Natural killer cell treated with Interleukin-12 subunit alpha and Interleukin-12 subunit beta and Interleukin-15 and Interleukin-18, amount 100 ng/mL, for 72 hours (primary cell): ENCODE measurements around the gene SCNN1A. TPM values are rescaled to one million over a fixed set of nuclear protein-coding genes. Genes with fewer than 3 reads are reported as not detected.

Experiments used
- ATAC-seq, 2 donors: fragments of 150-1000 bp; cut with Tn5 transposase in 1 of 2; sonication (Bioruptor Pico), chemical (Tn5 transposase) in 1 of 2; 2 replicates each; pipeline ENCODE4 v1.10.0; 2021
- DNase-seq: peaks from one replicate; pipeline ENCODE4 v3.0.0; 2022; ENCODE audit warnings: low spot score
- H3K27ac Mint-ChIP-seq, 2 donors: 1 replicate in 1 of 2; 2 replicates in 1 of 2; pipeline ENCODE4 v1.8.0; 2022; ENCODE audit warnings: mixed read lengths in 2 of 2, mild to moderate bottlenecking in 1 of 2, moderate library complexity in 1 of 2
- H3K27me3 Mint-ChIP-seq, 2 donors: 1 replicate in 1 of 2; 2 replicates in 1 of 2; pipeline ENCODE4 v1.8.0; 2022; ENCODE audit warnings: mixed read lengths in 2 of 2
- H3K36me3 Mint-ChIP-seq: one replicate; pipeline ENCODE4 v1.8.0; 2022; ENCODE audit warnings: mixed read lengths
- H3K4me1 Mint-ChIP-seq, 2 donors: 1 replicate in 1 of 2; 2 replicates in 1 of 2; pipeline ENCODE4 v1.8.0; 2022; ENCODE audit warnings: low read depth in 2 of 2, mixed read lengths in 2 of 2, mild to moderate bottlenecking in 1 of 2
- H3K4me3 Mint-ChIP-seq: one replicate; pipeline ENCODE4 v1.8.0; 2022; ENCODE audit warnings: mixed read lengths
- H3K9me3 Mint-ChIP-seq: 2 replicates; pipeline ENCODE4 v1.8.0; 2022; ENCODE audit warnings: mixed read lengths
- total RNA-seq, 2 donors: library from RNA; stranded (reverse); gene quantifications; one replicate each; pipeline ENCODE4 v1.2.3, GENCODE V29; 2022

Gene SCNN1A
- total RNA-seq, 2 donors from 2014 or later, result not detected

DNA sequence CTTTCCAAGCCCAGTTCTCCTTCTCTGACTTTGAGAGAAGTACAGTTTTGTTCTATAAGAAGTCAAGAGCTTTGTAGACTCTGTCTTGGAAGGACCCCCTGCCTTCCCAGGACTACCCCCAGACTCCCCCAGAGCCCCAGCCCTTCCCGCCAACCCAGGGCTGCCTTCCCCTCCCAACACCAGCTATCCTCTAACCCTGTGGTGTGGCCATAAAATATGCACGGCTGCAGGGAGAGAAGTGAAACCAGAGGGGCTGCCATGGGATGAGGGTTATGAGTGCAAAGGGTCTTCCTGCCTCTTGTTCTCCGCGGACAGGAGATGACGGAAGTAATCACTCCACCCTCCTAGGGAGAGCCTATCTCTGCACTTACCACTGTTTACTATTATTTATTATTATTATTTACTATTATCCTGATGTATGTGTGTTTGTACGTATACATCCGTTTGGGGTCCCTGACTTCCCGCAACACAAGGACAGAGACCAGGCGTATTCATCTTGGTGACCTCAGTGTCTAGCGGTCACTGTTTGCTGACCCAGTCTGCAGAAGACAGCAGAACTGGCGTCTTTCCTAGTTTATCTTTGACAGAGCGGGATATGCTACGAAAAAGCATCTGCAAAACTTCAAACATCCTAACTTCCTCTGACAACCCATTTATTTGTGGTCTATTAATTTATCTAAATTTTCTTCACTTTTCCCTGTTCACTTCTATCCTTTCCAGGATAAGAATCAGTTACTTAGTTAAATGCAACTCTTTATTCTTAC, 3.5 kb upstream of the SCNN1A start:
- DNase-seq (peak; percentile 44), ATAC-seq (no peak)
- Mint-ChIP-seq H3K27ac (no peak overlapping the region), H3K27me3 (peaks cover 7 to 19% of the 10 kb centered on the region in 2 donors), H3K9me3 (no peaks in the 10 kb centered on the region), H3K4me1 (peaks cover 16 to 17% of the 10 kb centered on the region in 2 donors), H3K4me3 (no peak overlapping the region), H3K36me3 (no peaks in the 10 kb centered on the region)

DNA sequence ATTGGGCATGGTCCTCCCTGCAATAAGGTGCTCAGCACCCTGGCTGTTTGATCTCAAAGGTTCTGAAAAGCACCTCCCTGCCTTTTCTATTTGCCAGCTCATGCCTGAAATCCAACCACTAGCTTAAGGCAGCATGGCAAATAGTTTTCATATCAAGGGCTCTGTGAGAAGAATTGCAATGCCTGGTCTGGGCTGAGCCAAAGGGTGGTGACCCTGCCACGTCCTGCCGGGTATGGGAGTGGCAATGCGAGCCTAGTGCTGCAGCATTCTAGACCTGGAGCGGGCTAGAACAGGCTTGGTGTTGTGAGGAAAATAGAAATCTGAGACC, 2.3 kb upstream of the SCNN1A start:
- Mint-ChIP-seq H3K36me3 (no peaks in the 10 kb centered on the region), H3K27ac (peak overlapping the region in 1 of 2 donors; percentile 31), H3K9me3 (no peaks in the 10 kb centered on the region), H3K4me3 (no peak overlapping the region), H3K4me1 (peaks cover 19 to 21% of the 10 kb centered on the region in 2 donors), H3K27me3 (peaks cover 5 to 13% of the 10 kb centered on the region in 2 donors)
- no peak for ATAC-seq
- DNase-seq, result no peak

DNA sequence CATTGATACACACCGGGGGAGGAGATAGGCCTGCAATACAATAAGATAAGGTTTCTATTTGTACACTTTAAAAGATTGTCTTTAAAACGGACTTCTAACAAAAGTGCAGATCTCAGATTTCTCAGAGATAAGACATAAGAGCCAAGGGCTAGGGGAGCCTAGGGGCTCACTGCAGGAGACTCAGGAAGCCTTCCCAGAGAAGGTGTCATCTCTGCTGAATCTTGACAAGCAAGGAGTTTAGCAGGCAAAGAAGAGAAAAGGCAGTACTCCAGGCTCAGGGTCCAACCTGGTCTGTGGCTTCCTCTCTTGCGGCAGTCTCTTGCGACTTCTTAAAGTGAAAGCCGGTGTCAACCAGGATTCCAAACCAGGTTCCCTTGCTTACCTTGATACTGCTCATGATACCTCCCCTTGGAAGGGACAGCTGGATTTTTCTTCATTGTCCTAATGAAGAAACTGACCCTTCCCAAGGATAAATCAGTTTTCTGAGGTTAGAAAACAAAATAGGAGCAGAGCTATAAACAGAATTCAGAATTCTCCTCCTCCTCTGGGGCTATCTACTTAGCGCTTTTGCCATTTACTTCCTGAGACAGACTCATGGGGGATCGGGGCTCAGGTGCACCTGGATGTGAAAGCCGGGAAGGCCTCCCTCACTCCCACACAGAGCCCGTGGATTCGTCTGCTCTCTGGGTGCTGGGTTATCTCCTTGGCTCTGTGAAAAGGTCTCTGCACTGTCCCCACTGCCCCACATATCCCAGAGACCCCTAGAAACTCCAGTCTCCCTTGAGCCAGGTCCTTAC, 1.7 kb upstream of the SCNN1A start:
- H3K9me3 Mint-ChIP-seq, result no peaks in the 10 kb centered on the region
- ATAC-seq (no peak), DNase-seq (peak; percentile 58)
- no peak overlapping the region for H3K4me3 Mint-ChIP-seq
- peaks cover 5 to 13% of the 10 kb centered on the region in 2 donors for H3K27me3 Mint-ChIP-seq
- H3K27ac Mint-ChIP-seq, result peak overlapping the region in 1 of 2 donors; percentile 74
- peaks cover 21 to 24% of the 10 kb centered on the region in 2 donors for H3K4me1 Mint-ChIP-seq
- no peaks in the 10 kb centered on the region for H3K36me3 Mint-ChIP-seq

DNA sequence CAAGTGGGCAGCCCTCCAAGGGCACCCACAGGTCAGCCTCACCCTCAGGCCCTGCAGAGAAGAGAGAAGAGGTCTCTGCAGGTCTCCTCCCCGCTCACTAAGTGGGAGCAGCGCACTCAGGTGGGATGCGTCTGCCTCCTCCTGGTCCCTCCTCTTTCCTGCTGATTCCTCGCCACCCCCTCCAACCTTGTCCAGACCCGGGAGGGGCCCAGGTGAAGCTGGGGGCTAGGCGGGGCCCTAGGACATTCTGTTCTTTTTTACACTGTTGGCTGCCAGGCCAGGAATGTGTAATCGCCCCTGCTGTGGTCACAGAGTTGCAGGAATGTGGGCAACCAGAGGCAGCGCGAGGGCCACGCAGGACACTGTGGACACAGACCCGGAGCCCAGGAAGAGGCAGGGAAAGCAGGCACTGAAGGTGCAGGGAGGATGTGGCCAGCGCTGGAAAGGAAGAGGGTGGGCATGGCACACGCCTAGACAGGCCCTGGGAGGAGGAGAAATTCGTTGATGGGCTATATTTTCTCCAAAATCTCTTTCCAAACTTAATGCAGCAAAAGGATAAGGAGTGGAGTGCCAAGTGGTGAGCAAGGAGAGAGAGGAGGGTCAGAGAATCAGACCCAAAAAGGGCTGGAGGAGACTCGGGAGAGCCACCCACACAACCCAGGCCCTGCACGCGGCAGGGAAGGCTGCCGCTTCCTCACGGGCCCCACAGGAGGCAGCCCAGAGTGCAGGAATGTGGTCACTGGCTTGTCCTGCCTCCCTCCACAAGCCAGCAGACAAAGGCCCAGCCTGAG, 911 bp upstream of the SCNN1A start:
- Mint-ChIP-seq H3K9me3 (no peaks in the 10 kb centered on the region), H3K4me1 (peaks cover 21 to 24% of the 10 kb centered on the region in 2 donors), H3K4me3 (peak overlapping the region; percentile 26), H3K27me3 (peaks cover 0 to 6% of the 10 kb centered on the region in 2 donors), H3K27ac (peak overlapping the region in 1 of 2 donors; percentile 74), H3K36me3 (no peaks in the 10 kb centered on the region)
- DNase-seq (peak; percentile 31), ATAC-seq (peak; percentile 37 to 61)

DNA sequence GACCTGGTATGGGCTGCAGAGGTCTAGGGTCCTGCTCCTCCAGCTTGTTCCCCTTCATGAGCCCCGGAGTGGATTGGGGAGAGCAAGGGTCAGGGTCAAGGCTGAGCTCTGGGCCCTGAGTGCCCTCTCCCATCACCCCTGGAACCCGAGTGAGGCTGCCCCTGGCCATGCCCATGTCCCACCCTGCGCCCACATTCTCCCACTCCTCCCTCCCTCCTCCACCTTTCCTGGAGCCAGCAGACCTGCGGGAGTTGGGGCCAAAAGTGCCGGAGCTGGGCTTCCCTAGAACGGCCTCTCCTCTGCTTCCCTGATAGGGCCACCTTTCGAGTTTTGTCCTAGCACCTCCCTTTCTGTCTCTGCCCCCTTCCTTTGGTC, 590 bp downstream of the SCNN1A start:
- Mint-ChIP-seq H3K36me3 (no peaks in the 10 kb centered on the region), H3K4me3 (no peak overlapping the region), H3K4me1 (peaks cover 21 to 33% of the 10 kb centered on the region in 2 donors), H3K27ac (peak overlapping the region in 1 of 2 donors; percentile 9), H3K27me3 (no peaks in the 10 kb centered on the region), H3K9me3 (no peaks in the 10 kb centered on the region)
- DNase-seq, result no peak
- no peak for ATAC-seq

DNA sequence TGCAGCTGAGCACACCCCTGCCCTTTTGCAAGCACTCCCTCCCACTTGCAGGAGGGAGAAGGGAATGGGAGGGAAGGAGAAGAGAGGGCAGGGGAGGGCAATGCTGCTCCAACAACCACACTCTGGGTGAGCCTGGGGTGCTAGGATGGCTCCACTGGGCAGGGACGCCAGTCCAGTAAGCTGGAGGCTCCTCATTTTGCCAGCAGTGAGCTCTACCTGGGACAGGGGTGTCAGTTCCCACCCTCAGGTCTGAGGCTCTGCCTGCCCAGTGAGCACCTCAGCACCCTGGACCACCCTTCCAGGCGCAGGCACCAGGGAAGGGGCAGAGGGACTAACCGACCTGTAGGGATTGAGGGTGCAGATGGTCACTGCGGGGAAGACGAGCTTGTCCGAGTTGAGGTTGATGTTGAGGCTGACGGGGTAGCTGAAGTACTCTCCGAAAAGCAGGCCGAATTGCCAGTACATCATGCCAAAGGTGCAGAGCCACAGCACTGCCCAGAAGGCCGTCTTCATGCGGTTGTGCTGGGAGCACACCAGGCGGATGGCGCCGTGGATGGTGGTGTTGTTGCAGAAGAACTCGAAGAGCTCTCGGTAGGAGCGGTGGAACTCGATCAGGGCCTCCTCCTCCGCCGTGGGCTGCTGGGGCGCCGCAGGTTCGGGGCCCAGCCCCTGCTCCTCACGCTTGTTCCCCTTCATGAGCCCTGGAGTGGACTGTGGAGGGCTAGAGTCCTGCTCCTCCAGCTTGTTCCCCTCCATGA, 1.2 kb downstream of the SCNN1A start:
- no peak overlapping the region for H3K4me3 Mint-ChIP-seq
- no peak for ATAC-seq
- no peaks in the 10 kb centered on the region for H3K9me3 Mint-ChIP-seq
- peaks cover 21 to 34% of the 10 kb centered on the region in 2 donors for H3K4me1 Mint-ChIP-seq
- H3K27me3 Mint-ChIP-seq, result no peaks in the 10 kb centered on the region
- no peaks in the 10 kb centered on the region for H3K36me3 Mint-ChIP-seq
- DNase-seq, result no peak
- no peak overlapping the region for H3K27ac Mint-ChIP-seq

DNA sequence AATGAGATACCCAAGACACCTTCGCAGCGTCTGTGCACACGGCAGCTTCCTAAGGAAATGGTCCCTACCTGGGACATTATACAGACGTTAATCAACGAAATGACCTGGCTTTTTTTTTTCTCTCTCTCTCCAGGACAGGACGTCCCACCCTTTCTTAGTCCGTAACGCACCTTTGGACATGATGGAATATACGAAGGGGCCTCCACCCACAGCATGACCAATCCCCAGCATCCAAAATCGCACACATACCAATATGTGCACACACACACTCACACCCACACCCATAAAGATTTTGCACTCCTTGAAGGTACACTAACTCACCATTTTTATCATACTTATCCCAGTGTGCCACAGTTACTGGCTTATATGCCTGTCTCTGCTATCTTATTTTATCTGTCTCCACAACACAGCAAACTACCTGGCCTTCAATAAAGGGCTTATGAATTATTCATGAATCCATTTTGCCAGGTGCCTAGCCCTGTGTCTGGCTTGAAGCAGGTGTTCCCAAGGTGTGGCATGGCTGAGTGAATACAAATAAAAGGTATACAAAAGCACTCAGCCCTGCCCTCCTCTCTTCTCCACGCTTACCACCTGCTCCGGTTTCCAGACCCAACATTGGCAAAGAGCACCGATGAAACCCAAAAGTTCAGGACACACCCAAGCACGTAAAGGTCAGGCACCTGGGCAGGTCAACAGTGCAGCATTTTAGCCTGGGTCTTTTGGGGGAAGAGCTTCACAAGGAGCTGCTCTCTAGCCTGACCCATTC, 2.2 kb downstream of the SCNN1A start:
- peaks cover 27 to 40% of the 10 kb centered on the region in 2 donors for H3K4me1 Mint-ChIP-seq

DNA sequence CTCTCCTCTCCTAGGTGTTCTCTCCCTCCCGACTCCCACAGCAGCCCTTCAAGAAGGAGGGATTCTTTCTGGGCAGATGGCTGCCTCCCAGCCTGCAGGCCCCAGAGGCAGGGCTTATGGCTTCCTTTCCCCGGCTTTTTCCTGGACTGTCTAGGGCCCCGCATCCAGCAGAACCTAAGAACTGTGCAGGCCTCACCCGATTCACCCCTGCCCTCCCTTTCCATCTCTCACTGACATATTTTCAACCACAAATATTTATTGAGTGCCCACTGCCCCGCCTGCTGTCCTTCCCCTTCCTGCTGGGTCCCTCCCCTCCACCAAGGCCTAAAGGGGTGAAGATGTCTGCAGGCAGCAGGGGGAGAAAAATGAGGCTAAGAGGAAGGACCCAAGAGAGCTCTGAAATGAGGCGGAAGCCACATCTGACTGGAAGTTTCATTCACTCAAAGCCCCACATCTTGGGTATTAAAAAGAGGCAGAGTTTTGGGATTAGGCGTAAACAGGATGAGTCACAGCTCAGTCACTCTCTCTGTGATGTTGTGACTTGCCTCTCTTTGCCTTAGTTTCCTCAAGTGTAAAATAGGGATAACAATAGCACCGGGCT, 2.9 kb downstream of the SCNN1A start:
- H3K27me3 Mint-ChIP-seq, result no peaks in the 10 kb centered on the region
- H3K9me3 Mint-ChIP-seq, result no peaks in the 10 kb centered on the region
- no peak overlapping the region for H3K4me3 Mint-ChIP-seq
- peak overlapping the region; percentile 14 to 77 for H3K27ac Mint-ChIP-seq
- ATAC-seq (no peak), DNase-seq (no peak)
- peaks cover 30 to 40% of the 10 kb centered on the region in 2 donors for H3K4me1 Mint-ChIP-seq
- H3K36me3 Mint-ChIP-seq, result no peaks in the 10 kb centered on the region

More for the DNA sequence above, 2.2 kb downstream of the SCNN1A start:
- Mint-ChIP-seq H3K4me3 (no peak overlapping the region), H3K27ac (no peak overlapping the region), H3K36me3 (no peaks in the 10 kb centered on the region), H3K9me3 (no peaks in the 10 kb centered on the region), H3K27me3 (no peaks in the 10 kb centered on the region)
- no peak for DNase-seq
- no peak for ATAC-seq

DNA sequence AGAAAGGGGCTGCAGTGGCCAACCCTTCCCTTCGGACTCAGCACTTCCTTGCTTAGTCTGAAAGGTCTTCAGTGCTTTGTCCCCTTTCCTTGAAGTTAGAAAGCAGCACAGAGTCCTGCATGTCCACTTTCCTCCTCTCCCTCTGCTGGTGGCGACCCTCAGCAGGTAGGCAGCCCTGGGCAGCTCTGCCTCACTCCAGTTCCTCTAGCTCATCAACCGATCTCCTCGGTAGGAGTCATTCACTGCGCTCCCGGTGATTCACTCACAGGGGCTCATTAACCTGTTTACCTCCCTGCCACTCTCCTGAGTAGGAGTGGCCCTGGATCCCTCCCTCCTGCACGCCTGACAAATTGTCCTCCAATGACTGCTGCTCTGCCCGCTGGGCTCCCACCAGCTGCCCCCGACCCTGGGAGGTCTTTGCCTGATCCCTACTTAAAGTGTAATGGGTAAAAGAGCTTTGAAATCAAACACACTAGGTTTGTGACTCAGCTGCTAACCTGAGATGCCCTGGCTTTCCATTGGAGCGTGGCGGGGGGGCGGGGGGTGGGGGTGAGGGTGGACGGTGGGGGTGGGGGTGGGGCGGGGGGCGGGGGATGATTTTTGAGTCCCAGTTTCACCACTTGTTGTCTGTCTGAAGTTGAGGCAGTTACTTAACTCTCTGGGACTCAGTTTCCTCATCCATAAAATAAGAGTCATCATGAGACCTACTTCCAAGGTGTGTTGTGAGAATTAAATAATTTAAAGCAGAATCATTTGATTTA, 4.2 kb downstream of the SCNN1A start:
- H3K4me3 Mint-ChIP-seq, result no peak overlapping the region
- H3K9me3 Mint-ChIP-seq, result no peaks in the 10 kb centered on the region
- no peaks in the 10 kb centered on the region for H3K27me3 Mint-ChIP-seq
- H3K4me1 Mint-ChIP-seq, result peaks cover 28 to 38% of the 10 kb centered on the region in 2 donors
- peak overlapping the region in 1 of 2 donors; percentile 62 for H3K27ac Mint-ChIP-seq
- H3K36me3 Mint-ChIP-seq, result no peaks in the 10 kb centered on the region
- ATAC-seq, result no peak
- no peak for DNase-seq

DNA sequence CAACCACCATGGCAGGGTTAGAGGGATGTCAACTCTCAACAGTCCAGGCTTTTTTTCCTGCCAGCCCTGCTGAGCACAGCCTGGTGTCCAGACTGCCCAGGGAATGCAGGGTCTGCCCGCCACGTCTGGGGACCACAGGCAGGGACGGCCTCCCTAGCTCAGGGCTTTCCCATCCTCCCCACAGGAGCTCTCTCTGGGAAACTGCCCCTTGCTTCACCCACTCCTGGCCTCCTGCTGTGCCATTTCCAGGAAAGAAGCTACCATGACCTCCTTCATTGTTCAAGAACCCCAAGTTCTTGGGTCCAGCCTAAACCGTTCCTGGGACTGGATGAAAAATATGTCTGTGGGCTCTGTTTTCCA, 4.8 kb downstream of the SCNN1A start:
- Mint-ChIP-seq H3K36me3 (no peaks in the 10 kb centered on the region), H3K27ac (peak overlapping the region in 1 of 2 donors; percentile 62)

DNA sequence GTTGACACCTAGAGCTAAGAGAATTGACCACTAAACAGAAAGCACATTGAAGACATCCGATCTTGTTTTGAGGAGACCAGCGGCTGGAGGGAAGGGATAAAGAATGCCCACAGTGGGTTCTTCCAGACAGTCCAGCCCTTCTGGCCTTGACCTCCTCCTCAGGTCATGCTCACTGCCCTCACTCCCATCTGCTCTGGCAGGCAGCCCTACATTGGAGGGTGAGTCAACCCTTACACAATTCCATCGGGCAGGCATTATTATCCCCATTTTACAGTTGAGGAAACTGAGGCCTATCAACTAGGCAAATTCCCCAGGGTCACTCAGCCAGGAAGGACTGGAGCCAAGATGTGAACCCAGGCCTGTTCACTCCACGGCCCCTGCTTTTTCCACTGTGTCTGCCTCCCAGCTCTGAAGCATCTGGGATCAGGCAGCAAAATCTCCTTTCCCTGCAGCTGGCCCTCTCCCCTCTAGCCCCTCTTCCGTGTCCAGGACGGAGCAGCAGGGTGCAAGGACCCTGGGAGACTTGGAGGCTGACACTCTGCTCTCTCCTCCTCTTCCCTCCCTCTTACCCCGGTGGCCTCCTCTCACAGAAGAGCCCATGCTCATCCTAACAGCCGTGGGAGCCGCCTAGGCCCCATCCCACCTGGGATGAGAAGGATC, 5.3 kb downstream of the SCNN1A start:
- H3K4me1 Mint-ChIP-seq, result peaks cover 20 to 34% of the 10 kb centered on the region in 2 donors
- no peak for DNase-seq
- H3K27me3 Mint-ChIP-seq, result no peaks in the 10 kb centered on the region
- ATAC-seq, result no peak
- H3K4me3 Mint-ChIP-seq, result no peak overlapping the region
- no peaks in the 10 kb centered on the region for H3K36me3 Mint-ChIP-seq
- peak overlapping the region in 1 of 2 donors; percentile 23 for H3K27ac Mint-ChIP-seq
- H3K9me3 Mint-ChIP-seq, result no peaks in the 10 kb centered on the region

More for the DNA sequence above, 4.8 kb downstream of the SCNN1A start:
- no peaks in the 10 kb centered on the region for H3K27me3 Mint-ChIP-seq
- ATAC-seq (no peak), DNase-seq (no peak)
- peaks cover 22 to 34% of the 10 kb centered on the region in 2 donors for H3K4me1 Mint-ChIP-seq
- H3K9me3 Mint-ChIP-seq, result no peaks in the 10 kb centered on the region
- no peak overlapping the region for H3K4me3 Mint-ChIP-seq
